Upper lobe of right lung (tissue), 1 donor: ENCODE results near the gene LITAFD. TPM values are rescaled to one million over a fixed set of nuclear protein-coding genes. Genes with fewer than 3 reads are reported as not detected.
A peak's percentile ranks its signal among the peaks of the same experiment; 100 is the strongest.

Source experiments
- ATAC-seq: fragments of 200-7000 bp; cut with Tn5 transposase; one replicate; pipeline ENCODE4 v1.9.1; 2020; ENCODE audit warnings: mild to moderate bottlenecking, moderate library complexity
- DNase-seq: peaks from one replicate; pipeline ENCODE4 v3.0.0-alpha.2; 2020
- H3K27ac ChIP-seq: fragments of 200-600 bp; one replicate; pipeline ENCODE4 v1.8.0; 2022
- H3K27me3 ChIP-seq: fragments of 200-600 bp; one replicate; pipeline ENCODE4 v1.8.0; 2022; ENCODE audit warnings: mild to moderate bottlenecking
- H3K36me3 ChIP-seq: fragments of 200-600 bp; one replicate; pipeline ENCODE4 v1.8.0; 2022
- H3K4me1 ChIP-seq: fragments of 200-600 bp; one replicate; pipeline ENCODE4 v1.8.0; 2022
- H3K4me3 ChIP-seq: fragments of 200-600 bp; one replicate; pipeline ENCODE4 v1.8.0; 2022; ENCODE audit warnings: mild to moderate bottlenecking
- H3K9me3 ChIP-seq: fragments of 200-600 bp; one replicate; pipeline ENCODE4 v1.8.0; 2022
- CTCF ChIP-seq: fragments of 200-600 bp; IDR thresholded peaks from one replicate; pipeline ENCODE4 v1.8.0; 2022; ENCODE audit warnings: antibody characterized with exemption
- intact Hi-C: fragments of 100-400 bp; cut with DNase I; formaldehyde crosslinking; loops from one replicate; pipeline ENCODE4 v1.11.0; 2022
- total RNA-seq: library from RNA; stranded (reverse); fragmentation: NEBNext Ultra II Directional; extraction: Animal tissue kit (Norgen Biotek cat#: 25700); gene quantifications from one replicate; pipeline ENCODE4 v1.2.1, GENCODE V29; 2021
- donor health status: DM: no; HTN: yes; CAD: no; lungs with severe emphysema.

Gene LITAFD
- total RNA-seq, 1 donor from 2014 or later, result not detected

- H3K27me3 ChIP-seq, result peaks cover 3% of the 10 kb centered on the region
- no peak overlapping the region for H3K27ac ChIP-seq
- no peaks in the 10 kb centered on the region for H3K4me1 ChIP-seq
- DNase-seq (peak; percentile 63), ATAC-seq (no peak)
- intact Hi-C loops, result loop anchor here (10.0 kb wide), 1 partner anchor 323 kb away; no protein-coding TSS in a partner anchor
- H3K4me3 ChIP-seq, result no peak overlapping the region
- H3K36me3 ChIP-seq, result peaks cover 34% of the 10 kb centered on the region
- TF ChIP-seq CTCF, result no peak
- H3K9me3 ChIP-seq, result no peaks in the 10 kb centered on the region
Measured at GRCh38 chr16:8887952-8888560, 5.9 kb downstream of the LITAFD start.

- DNase-seq, result peak; percentile 53
- Histone ChIP-seq H3K27ac (no peak overlapping the region), H3K4me3 (no peak overlapping the region), H3K36me3 (peaks cover 45% of the 10 kb centered on the region), H3K27me3 (no peaks in the 10 kb centered on the region), H3K4me1 (no peaks in the 10 kb centered on the region), H3K9me3 (no peaks in the 10 kb centered on the region)
- TF ChIP-seq CTCF, result no peak
- intact Hi-C loops, result loop anchor here (10.0 kb wide), 1 partner anchor 324 kb away; no protein-coding TSS in a partner anchor
- ATAC-seq, result no peak
Measured at GRCh38 chr16:8888951-8889892, 7.1 kb downstream of the LITAFD start.

DNA sequence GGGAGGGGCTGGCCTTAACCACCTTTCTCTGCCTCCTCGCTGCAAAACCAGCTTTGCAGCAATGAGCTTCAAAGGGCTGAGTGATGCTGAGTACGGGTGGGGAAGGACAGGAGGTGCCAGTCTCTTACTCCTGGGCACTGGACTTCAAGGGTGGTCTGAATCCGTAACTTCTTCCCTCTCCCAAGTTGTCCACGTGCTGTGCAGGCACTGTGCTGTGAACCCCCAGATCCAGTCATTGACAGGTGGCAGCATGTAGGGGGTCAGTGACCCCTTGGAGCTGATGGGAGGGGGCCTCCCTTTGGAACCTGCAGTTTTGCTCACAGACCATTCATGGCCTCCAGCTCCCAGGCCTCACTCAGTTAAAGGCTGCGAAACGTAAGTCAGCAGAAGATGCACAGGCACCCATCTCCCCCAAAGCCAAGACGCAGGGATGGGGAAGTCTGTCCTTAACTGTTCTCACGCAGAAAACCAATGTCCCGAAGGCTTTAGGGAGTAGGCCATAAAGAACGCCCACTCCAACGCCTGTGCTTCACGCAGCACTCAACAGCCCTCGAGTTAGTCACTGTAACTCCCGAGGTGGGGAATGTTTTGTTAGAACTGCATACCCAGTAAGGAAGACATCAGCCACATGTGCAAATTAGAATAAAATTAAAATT lies 7.9 kb downstream of the LITAFD start:
- H3K9me3 ChIP-seq, result no peaks in the 10 kb centered on the region
- no peak overlapping the region for H3K27ac ChIP-seq
- peaks cover 53% of the 10 kb centered on the region for H3K36me3 ChIP-seq
- H3K4me1 ChIP-seq, result no peaks in the 10 kb centered on the region
- intact Hi-C loops, result loop anchor here (5.0 to 10.0 kb wide), 2 partner anchors 233 to 325 kb away; no protein-coding TSS in a partner anchor
- no peaks in the 10 kb centered on the region for H3K27me3 ChIP-seq
- DNase-seq (peak; percentile 25), ATAC-seq (no peak)
- no peak for TF ChIP-seq CTCF
- H3K4me3 ChIP-seq, result no peak overlapping the region

- TF ChIP-seq CTCF, result no peak
- Histone ChIP-seq H3K4me3 (no peak overlapping the region), H3K27me3 (no peaks in the 10 kb centered on the region), H3K4me1 (no peaks in the 10 kb centered on the region), H3K27ac (no peak overlapping the region), H3K36me3 (peaks cover 58% of the 10 kb centered on the region), H3K9me3 (no peaks in the 10 kb centered on the region)
- ATAC-seq (no peak), DNase-seq (no peak)
- intact Hi-C loops, result loop anchor here (5.0 kb wide), 1 partner anchor 233 kb away; no protein-coding TSS in a partner anchor
Measured at GRCh38 chr16:8890549-8890921, 8.4 kb downstream of the LITAFD start.

DNA sequence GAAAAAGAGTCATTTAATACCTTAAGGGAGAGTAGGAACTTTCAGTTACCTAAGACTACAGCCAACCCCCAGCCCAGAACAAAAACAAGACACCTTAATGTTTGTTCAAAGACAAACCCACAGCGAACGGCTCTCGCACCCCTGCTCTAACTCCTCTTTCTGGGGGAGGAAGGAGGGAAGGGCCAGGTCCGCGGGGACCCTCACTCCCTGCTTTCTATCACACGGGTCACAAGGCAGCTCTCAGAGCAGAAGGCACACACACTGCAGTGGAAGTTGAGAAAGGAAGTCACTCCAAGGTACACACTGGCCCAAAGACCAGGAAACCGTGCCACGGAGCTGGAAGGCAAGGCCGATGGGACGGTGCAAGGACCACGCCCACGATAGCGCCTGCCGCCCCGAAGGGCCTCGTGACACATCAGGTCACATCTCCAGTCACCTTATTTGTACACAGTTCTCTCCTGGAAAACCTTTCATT lies 10.0 kb downstream of the LITAFD start:
- DNase-seq (peak; percentile 39), ATAC-seq (no peak)
- Histone ChIP-seq H3K36me3 (peaks cover 74% of the 10 kb centered on the region), H3K4me1 (no peaks in the 10 kb centered on the region), H3K27me3 (no peaks in the 10 kb centered on the region), H3K4me3 (no peak overlapping the region), H3K9me3 (no peaks in the 10 kb centered on the region), H3K27ac (no peak overlapping the region)
- no peak for TF ChIP-seq CTCF
- intact Hi-C loops, result loop anchor here (5.0 kb wide), 1 partner anchor 235 kb away; no protein-coding TSS in a partner anchor
